Fibroblast of lung (primary cell): ENCODE data around the gene PLXNA4. TPM values are rescaled to one million over a fixed set of nuclear protein-coding genes. Genes with fewer than 3 reads are reported as not detected.

Experiments
- DNase-seq, 2 donors: peaks; one replicate each; pipeline versions ENCODE4 v3.0.0 to v3.0.0-alpha.2; 2010; ENCODE audit warnings: low read depth in 2 of 2
- H2AFZ ChIP-seq: 2 replicates; pipeline ENCODE4 v1.5.1; 2012; ENCODE audit warnings: low read length, control low read depth, inconsistent platforms
- H3K27ac ChIP-seq: 2 replicates; pipeline ENCODE4 v1.5.1; 2011; ENCODE audit warnings: low read length, control low read depth; ENCODE audit not compliant: insufficient read depth
- H3K27me3 ChIP-seq: 2 replicates; pipeline ENCODE4 v1.5.1; 2011; ENCODE audit warnings: mild to moderate bottlenecking, low read length; ENCODE audit not compliant: control insufficient read depth, insufficient read depth
- H3K36me3 ChIP-seq: 2 replicates; pipeline ENCODE4 v1.5.1; 2011; ENCODE audit warnings: low read length; ENCODE audit not compliant: control insufficient read depth, insufficient read depth
- H3K4me1 ChIP-seq: 2 replicates; pipeline ENCODE4 v1.5.1; 2011; ENCODE audit warnings: low read length; ENCODE audit not compliant: control insufficient read depth, insufficient read depth; ENCODE audit errors: extremely low read depth
- H3K4me2 ChIP-seq: 2 replicates; pipeline ENCODE4 v1.5.1; 2011; ENCODE audit warnings: low read length, control low read depth; ENCODE audit not compliant: insufficient read depth; ENCODE audit errors: extremely low read depth
- H3K4me3 ChIP-seq, 4 experiments: fragments of 200-600 bp in 1 of 4; sonication (generic) in 1 of 4; replicated peaks in 1 of 4; 2 replicates each; pipeline ENCODE4 v1.5.1; 2011 to 2016; ENCODE audit warnings: low read length in 4 of 4, low read depth in 3 of 4, mild to moderate bottlenecking in 3 of 4, control low read depth in 2 of 4, inconsistent platforms in 1 of 4, mixed read lengths in 1 of 4; ENCODE audit not compliant: insufficient read depth in 1 of 4; ENCODE audit errors: control extremely low read depth in 1 of 4
- H3K79me2 ChIP-seq: 2 replicates; pipeline ENCODE4 v1.5.1; 2012; ENCODE audit warnings: mild to moderate bottlenecking, low read length, inconsistent platforms; ENCODE audit not compliant: control insufficient read depth, insufficient read depth
- H3K9ac ChIP-seq: 2 replicates; pipeline ENCODE4 v1.5.1; 2011; ENCODE audit warnings: mild to moderate bottlenecking, low read length, control low read depth; ENCODE audit not compliant: insufficient read depth
- H3K9me3 ChIP-seq: 2 replicates; pipeline ENCODE4 v1.5.1; 2012; ENCODE audit warnings: low read depth, low read length; ENCODE audit not compliant: control insufficient read depth, insufficient read depth
- H4K20me1 ChIP-seq: 2 replicates; pipeline ENCODE4 v1.5.1; 2011; ENCODE audit warnings: low read length; ENCODE audit not compliant: control insufficient read depth, insufficient read depth; ENCODE audit errors: extremely low read depth
- EZH2 ChIP-seq: IDR thresholded peaks from 2 replicates; pipeline ENCODE4 v1.5.1; 2012; ENCODE audit warnings: low read length, control low read depth, mild to moderate bottlenecking; ENCODE audit errors: missing control alignments
- polyA plus RNA-seq, 2 donors: library from polyadenylated mRNA; depleted of rRNA in 1 of 2; stranded (reverse) in 1 of 2; unstranded in 1 of 2; fragments of >200 nt; gene quantifications; 2 replicates each; pipeline ENCODE4 v1.2.1, GENCODE V29; 2011 to 2012; ENCODE audit warnings: missing spikeins in 1 of 2
- total RNA-seq: library from RNA; depleted of rRNA; stranded (reverse); fragments of >200 nt; gene quantifications from 2 replicates; pipeline ENCODE4 v1.2.1, GENCODE V29; 2014
- TF ChIP-seq, protein P1 (sequence below), 2 donors: IDR thresholded peaks in 1 of 2; conservative IDR thresholded peaks in 1 of 2; 1 replicate in 1 of 2; 2 replicates in 1 of 2; pipeline ENCODE4 v1.5.1; 2011 to 2012; ENCODE audit warnings: low read length in 2 of 2, control low read depth in 1 of 2, inconsistent platforms in 1 of 2, low read depth in 1 of 2, mild to moderate bottlenecking in 1 of 2

Gene PLXNA4
- total and polyA plus RNA-seq, 2 donors (not counting 1 experiment from before 2014, with no cell fraction given): 1.2 to 1.5 TPM

DNA sequence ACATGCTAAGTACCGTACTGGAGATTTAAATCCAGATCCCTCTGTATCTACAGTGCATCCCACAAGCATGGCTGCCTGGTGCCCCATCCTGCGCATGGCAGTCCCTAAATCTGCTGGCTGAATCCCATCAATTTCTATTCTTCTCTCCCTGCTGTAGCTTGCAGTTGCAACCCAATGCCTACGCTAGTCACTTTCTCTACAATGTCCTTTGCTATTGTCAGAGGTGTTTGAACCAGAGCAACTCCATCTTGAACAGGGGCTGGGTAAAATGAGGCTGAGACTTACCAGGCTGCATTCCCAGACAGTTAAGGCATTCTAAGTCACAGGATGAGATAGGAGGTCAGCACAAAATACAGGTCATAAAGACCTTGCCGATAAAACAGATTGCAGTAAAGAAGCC lies 461.2 kb downstream of the PLXNA4 start:
- no peak for DNase-seq
- no peak overlapping the region for H3K4me2 ChIP-seq
- TF ChIP-seq, protein P1, sequence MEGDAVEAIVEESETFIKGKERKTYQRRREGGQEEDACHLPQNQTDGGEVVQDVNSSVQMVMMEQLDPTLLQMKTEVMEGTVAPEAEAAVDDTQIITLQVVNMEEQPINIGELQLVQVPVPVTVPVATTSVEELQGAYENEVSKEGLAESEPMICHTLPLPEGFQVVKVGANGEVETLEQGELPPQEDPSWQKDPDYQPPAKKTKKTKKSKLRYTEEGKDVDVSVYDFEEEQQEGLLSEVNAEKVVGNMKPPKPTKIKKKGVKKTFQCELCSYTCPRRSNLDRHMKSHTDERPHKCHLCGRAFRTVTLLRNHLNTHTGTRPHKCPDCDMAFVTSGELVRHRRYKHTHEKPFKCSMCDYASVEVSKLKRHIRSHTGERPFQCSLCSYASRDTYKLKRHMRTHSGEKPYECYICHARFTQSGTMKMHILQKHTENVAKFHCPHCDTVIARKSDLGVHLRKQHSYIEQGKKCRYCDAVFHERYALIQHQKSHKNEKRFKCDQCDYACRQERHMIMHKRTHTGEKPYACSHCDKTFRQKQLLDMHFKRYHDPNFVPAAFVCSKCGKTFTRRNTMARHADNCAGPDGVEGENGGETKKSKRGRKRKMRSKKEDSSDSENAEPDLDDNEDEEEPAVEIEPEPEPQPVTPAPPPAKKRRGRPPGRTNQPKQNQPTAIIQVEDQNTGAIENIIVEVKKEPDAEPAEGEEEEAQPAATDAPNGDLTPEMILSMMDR (conservative IDR thresholded peaks at IDR 0.05 in 1 of 2, IDR thresholded peaks at IDR 0.05 in 1 of 2; ENCODE audit: low read depth in 1 of 2, low read length in 2 of 2): no peak
- no peak for TF ChIP-seq EZH2
- H3K27ac ChIP-seq: no peak overlapping the region
- peaks cover 5% of the 10 kb centered on the region for H3K4me1 ChIP-seq
- no peaks in the 10 kb centered on the region for H3K36me3 ChIP-seq
- H3K9me3 ChIP-seq: no peaks in the 10 kb centered on the region
- no peaks in the 10 kb centered on the region for H3K79me2 ChIP-seq
- H3K4me3 ChIP-seq: no peak overlapping the region
- no peaks in the 10 kb centered on the region for H4K20me1 ChIP-seq
- no peak overlapping the region for H3K9ac ChIP-seq
- no peak overlapping the region for H2AFZ ChIP-seq
- no peaks in the 10 kb centered on the region for H3K27me3 ChIP-seq

DNA sequence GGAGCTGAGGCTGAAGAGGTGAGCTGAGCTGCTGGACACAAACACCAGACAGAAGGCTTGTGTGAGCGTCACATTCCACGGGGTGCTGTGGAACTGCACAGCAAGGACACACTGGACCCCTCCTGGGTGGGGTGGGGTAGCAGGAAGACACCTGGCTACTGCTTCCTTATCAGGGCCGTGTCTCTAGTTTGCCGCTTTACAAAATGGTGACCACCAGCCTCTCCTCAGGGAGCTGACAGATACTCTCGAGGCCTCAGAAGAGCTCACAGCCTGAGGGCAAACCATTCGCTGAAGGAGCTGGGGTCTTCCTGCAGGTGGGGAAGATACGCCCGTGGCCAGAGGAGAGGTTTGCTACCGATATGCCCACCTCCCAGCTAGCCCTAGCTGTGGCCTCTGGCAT lies 461.9 kb downstream of the PLXNA4 start:
- Histone ChIP-seq H3K9ac (no peak overlapping the region), H3K36me3 (no peaks in the 10 kb centered on the region), H3K4me2 (no peak overlapping the region), H3K4me1 (peaks cover 5% of the 10 kb centered on the region), H2AFZ (no peak overlapping the region), H3K4me3 (no peak overlapping the region), H4K20me1 (no peaks in the 10 kb centered on the region), H3K9me3 (no peaks in the 10 kb centered on the region), H3K79me2 (no peaks in the 10 kb centered on the region), H3K27me3 (no peaks in the 10 kb centered on the region), H3K27ac (no peak overlapping the region)
- TF ChIP-seq, protein P1 (conservative IDR thresholded peaks at IDR 0.05 in 1 of 2, IDR thresholded peaks at IDR 0.05 in 1 of 2; ENCODE audit: low read depth in 1 of 2, low read length in 2 of 2): no peak
- no peak for TF ChIP-seq EZH2
- DNase-seq: no peak

DNA sequence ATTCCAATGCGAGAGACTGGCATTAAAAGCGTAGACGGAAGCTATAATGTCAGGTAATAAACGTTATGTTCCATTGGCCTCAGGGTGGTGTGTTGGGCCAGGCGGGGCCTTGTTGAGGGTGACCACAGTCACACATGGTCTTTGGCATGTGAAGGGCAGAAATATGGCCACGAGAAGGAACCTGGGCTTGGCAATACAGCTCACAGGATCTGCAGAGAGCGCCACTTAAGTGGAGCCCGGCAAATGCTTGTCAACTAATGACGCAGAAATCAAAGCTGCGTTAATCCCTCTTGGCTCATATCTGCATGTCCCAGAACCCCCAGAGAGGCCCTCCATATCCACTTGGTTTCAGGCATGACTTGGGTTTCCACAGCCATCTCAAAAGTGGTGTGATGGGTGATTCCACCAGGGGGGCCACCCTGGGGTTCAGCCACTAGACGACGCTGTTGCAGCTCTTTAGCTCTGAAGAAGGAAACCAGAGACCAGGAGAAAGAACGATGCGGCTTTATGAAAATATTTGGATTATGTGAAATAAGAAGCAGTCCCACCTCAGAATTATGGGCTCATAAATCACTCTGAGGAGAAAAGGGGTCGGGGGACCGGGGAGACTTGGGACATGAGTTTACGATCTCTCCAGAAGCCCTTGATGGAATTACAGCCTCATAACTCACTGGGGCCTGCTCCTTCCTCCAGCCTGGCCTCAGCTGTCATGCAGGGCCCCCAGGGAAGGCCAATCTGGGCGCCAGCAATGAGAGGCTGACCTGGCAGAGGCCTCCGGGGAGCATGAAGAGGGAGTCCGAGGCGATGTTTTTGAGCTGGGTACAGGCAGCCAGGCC lies 462.5 kb downstream of the PLXNA4 start:
- no peak for TF ChIP-seq EZH2
- TF ChIP-seq, protein P1 (conservative IDR thresholded peaks at IDR 0.05 in 1 of 2, IDR thresholded peaks at IDR 0.05 in 1 of 2; ENCODE audit: low read depth in 1 of 2, low read length in 2 of 2): no peak
- Histone ChIP-seq H3K4me3 (no peak overlapping the region), H3K27ac (no peak overlapping the region), H2AFZ (no peak overlapping the region), H3K4me2 (no peak overlapping the region), H4K20me1 (no peaks in the 10 kb centered on the region), H3K9ac (no peak overlapping the region), H3K9me3 (no peaks in the 10 kb centered on the region), H3K4me1 (peaks cover 5% of the 10 kb centered on the region), H3K27me3 (no peaks in the 10 kb centered on the region), H3K36me3 (no peaks in the 10 kb centered on the region), H3K79me2 (no peaks in the 10 kb centered on the region)
- no peak for DNase-seq
